CD14-positive monocyte (primary cell): ENCODE results near the gene C5orf15. TPM values are rescaled to one million over a fixed set of nuclear protein-coding genes. Genes with fewer than 3 reads are reported as not detected.

ENCODE experiments used
- DNase-seq, 3 donors: peaks; one replicate each; pipeline ENCODE4 v3.0.0-alpha.2; 2011 to 2022
- H2AFZ ChIP-seq: 2 replicates; pipeline ENCODE4 v1.6.0; 2012; ENCODE audit warnings: mild to moderate bottlenecking, low read depth, low read length, inconsistent platforms; ENCODE audit not compliant: insufficient read depth, poor library complexity, severe bottlenecking
- H3K27ac ChIP-seq, 2 donors: 1 replicate in 1 of 2; 2 replicates in 1 of 2; pipeline ENCODE4 v1.5.1; 2012 to 2013; ENCODE audit warnings: low read length in 2 of 2, control low read depth in 1 of 2, inconsistent platforms in 1 of 2, low read depth in 1 of 2, mild to moderate bottlenecking in 1 of 2
- H3K27me3 ChIP-seq, 2 donors: one replicate each; pipeline versions ENCODE4 v1.6.0 to v1.6.1; 2011 to 2013; ENCODE audit warnings: low read length in 2 of 2; ENCODE audit not compliant: control insufficient read depth in 2 of 2, insufficient read depth in 2 of 2
- H3K36me3 ChIP-seq, 2 donors: replicated peaks in 1 of 2; 1 replicate in 1 of 2; 2 replicates in 1 of 2; pipeline versions ENCODE4 v1.5.1 to v1.6.1; 2012 to 2013; ENCODE audit warnings: low read length in 2 of 2, control low read depth in 1 of 2, inconsistent platforms in 1 of 2, mild to moderate bottlenecking in 1 of 2; ENCODE audit not compliant: insufficient read depth in 2 of 2, control insufficient read depth in 1 of 2
- H3K4me1 ChIP-seq, 2 donors: 1 replicate in 1 of 2; 2 replicates in 1 of 2; pipeline versions ENCODE4 v1.5.1 to v1.6.1; 2012 to 2013; ENCODE audit warnings: low read length in 2 of 2, control low read depth in 1 of 2, inconsistent platforms in 1 of 2, mild to moderate bottlenecking in 1 of 2, moderate library complexity in 1 of 2; ENCODE audit not compliant: insufficient read depth in 2 of 2, control insufficient read depth in 1 of 2
- H3K4me2 ChIP-seq: replicated peaks from 2 replicates; pipeline ENCODE3; 2012; ENCODE audit warnings: low read length, moderate library complexity, mild to moderate bottlenecking; ENCODE audit not compliant: poor library complexity, severe bottlenecking; ENCODE audit errors: extremely low read depth
- H3K4me3 ChIP-seq, 3 experiments: fragments of 200-600 bp in 1 of 3; sonication (generic) in 1 of 3; replicated peaks in 1 of 3; 1 replicate in 2 of 3; 2 replicates in 1 of 3; pipeline ENCODE4 v1.5.1; 2011 to 2013; ENCODE audit warnings: low read length in 3 of 3, mild to moderate bottlenecking in 3 of 3, control low read depth in 2 of 3, low read depth in 2 of 3, inconsistent platforms in 1 of 3, moderate library complexity in 1 of 3
- H3K79me2 ChIP-seq: 2 replicates; pipeline ENCODE4 v1.6.0; 2012; ENCODE audit warnings: mild to moderate bottlenecking, control low read depth, inconsistent platforms, low read length, moderate library complexity; ENCODE audit not compliant: insufficient read depth
- H3K9ac ChIP-seq: 2 replicates; pipeline ENCODE4 v1.6.0; 2017; ENCODE audit warnings: low read length, mild to moderate bottlenecking; ENCODE audit not compliant: insufficient read depth, poor library complexity, severe bottlenecking
- H3K9me3 ChIP-seq, 2 donors: replicated peaks in 1 of 2; 1 replicate in 1 of 2; 2 replicates in 1 of 2; pipeline versions ENCODE4 v1.5.1 to v1.6.1; 2012 to 2013; ENCODE audit warnings: low read length in 2 of 2, control low read depth in 1 of 2; ENCODE audit not compliant: control insufficient read depth in 1 of 2, insufficient read depth in 1 of 2
- H4K20me1 ChIP-seq: 2 replicates; pipeline ENCODE4 v1.6.0; 2012; ENCODE audit warnings: mild to moderate bottlenecking, low read length, control low read depth, moderate library complexity; ENCODE audit not compliant: insufficient read depth
- H3K27ac Mint-ChIP-seq, 7 donors: one replicate each; pipeline ENCODE4 v1.8.0; 2020; ENCODE audit warnings: mild to moderate bottlenecking in 7 of 7, mixed read lengths in 7 of 7, moderate library complexity in 6 of 7, inconsistent platforms in 2 of 7
- H3K27me3 Mint-ChIP-seq, 3 donors: one replicate each; pipeline ENCODE4 v1.8.0; 2021 to 2022; ENCODE audit warnings: low read depth in 3 of 3, mild to moderate bottlenecking in 3 of 3, mixed read lengths in 3 of 3, moderate library complexity in 3 of 3, inconsistent platforms in 1 of 3
- H3K36me3 Mint-ChIP-seq, 2 donors: one replicate each; pipeline ENCODE4 v1.8.0; 2020; ENCODE audit warnings: mixed read lengths in 2 of 2, inconsistent platforms in 1 of 2, mild to moderate bottlenecking in 1 of 2
- H3K4me1 Mint-ChIP-seq: one replicate; pipeline ENCODE4 v1.8.0; 2020; ENCODE audit warnings: mild to moderate bottlenecking, mixed read lengths
- H3K4me3 Mint-ChIP-seq, 2 donors: one replicate each; pipeline ENCODE4 v1.8.0; 2020; ENCODE audit warnings: mild to moderate bottlenecking in 2 of 2, mixed read lengths in 2 of 2, moderate library complexity in 1 of 2
- H3K9me3 Mint-ChIP-seq, 7 donors: one replicate each; pipeline ENCODE4 v1.8.0; 2020 to 2022; ENCODE audit warnings: mixed read lengths in 7 of 7, mild to moderate bottlenecking in 6 of 7, moderate library complexity in 6 of 7, inconsistent platforms in 2 of 7
- WGBS: methylation state at CpG from one replicate; pipeline ENCODE4 v1.1.5; 2013; ENCODE audit warnings: missing lambda C conversion rate; ENCODE audit not compliant: insufficient coverage; 5-methylcytosine and 5-hydroxymethylcytosine counted together
- intact Hi-C, 2 donors: fragments of 100-400 bp; cut with micrococcal nuclease; formaldehyde crosslinking; loops; one replicate each; pipeline versions ENCODE4 v1.15.0 to v1.15.1; 2023
- polyA plus RNA-seq, 3 donors: library from polyadenylated mRNA; depleted of rRNA in 1 of 3; unstranded in 2 of 3; stranded (reverse) in 1 of 3; fragments of 300-500 nt in 2 of 3; fragments of >200 nt in 1 of 3; fragmentation: Illumina TruSeq in 2 of 3; gene quantifications; 1 replicate in 2 of 3; 2 replicates in 1 of 3; pipeline ENCODE4 v1.2.3, GENCODE V29; 2012 to 2021
- TF ChIP-seq, protein P1 (sequence below): fragments of 200-600 bp; IDR thresholded peaks from one replicate; pipeline ENCODE4 v1.8.0; 2022; ENCODE audit warnings: antibody characterized with exemption, mild to moderate bottlenecking

Gene C5orf15
- polyA plus RNA-seq, 3 donors = 38.0 to 59.2 (median 46.9) TPM

DNA sequence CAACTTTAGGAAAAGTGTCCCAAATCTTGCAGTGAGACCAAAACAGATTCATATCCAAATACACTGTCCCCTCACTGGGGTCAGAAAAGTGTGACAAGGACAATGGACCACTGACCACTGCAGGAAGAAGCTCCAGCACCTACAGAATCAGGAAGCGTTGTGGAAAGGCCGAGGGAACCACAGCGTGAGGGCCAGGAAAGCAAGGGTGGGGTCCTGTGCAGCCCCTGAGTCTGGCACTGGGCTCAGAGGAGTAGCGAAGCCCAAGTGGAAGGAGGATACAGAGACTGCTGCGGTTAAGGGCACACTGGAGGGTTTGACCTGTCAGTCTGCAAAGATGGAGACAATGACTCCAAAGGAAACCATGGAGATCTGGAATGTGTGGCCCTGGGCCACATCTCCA lies 36.9 kb downstream of the C5orf15 start:
- intact Hi-C loops = loop anchor here in 1 of 2 donors (10.0 kb wide), 1 partner anchor 377 kb away; no protein-coding TSS in a partner anchor
- H3K4me3 Mint-ChIP-seq = peak overlapping the region in 1 of 2 donors; percentile 2
- DNase-seq = no peak
- no peaks in the 10 kb centered on the region for H3K79me2 ChIP-seq
- H3K4me1 Mint-ChIP-seq = peaks cover 34% of the 10 kb centered on the region
- no peak overlapping the region for H3K4me3 ChIP-seq
- no peak overlapping the region for H2AFZ ChIP-seq
- TF ChIP-seq, protein P1, sequence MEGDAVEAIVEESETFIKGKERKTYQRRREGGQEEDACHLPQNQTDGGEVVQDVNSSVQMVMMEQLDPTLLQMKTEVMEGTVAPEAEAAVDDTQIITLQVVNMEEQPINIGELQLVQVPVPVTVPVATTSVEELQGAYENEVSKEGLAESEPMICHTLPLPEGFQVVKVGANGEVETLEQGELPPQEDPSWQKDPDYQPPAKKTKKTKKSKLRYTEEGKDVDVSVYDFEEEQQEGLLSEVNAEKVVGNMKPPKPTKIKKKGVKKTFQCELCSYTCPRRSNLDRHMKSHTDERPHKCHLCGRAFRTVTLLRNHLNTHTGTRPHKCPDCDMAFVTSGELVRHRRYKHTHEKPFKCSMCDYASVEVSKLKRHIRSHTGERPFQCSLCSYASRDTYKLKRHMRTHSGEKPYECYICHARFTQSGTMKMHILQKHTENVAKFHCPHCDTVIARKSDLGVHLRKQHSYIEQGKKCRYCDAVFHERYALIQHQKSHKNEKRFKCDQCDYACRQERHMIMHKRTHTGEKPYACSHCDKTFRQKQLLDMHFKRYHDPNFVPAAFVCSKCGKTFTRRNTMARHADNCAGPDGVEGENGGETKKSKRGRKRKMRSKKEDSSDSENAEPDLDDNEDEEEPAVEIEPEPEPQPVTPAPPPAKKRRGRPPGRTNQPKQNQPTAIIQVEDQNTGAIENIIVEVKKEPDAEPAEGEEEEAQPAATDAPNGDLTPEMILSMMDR = no peak
- H3K4me1 ChIP-seq = peaks cover 29 to 36% of the 10 kb centered on the region in 2 donors
- no peak overlapping the region for H3K4me2 ChIP-seq
- H3K36me3 Mint-ChIP-seq = peaks cover 0 to 1% of the 10 kb centered on the region in 2 donors
- no peaks in the 10 kb centered on the region for H3K27me3 ChIP-seq
- peaks cover 4 to 11% (median 7%) of the 10 kb centered on the region in 7 donors for H3K9me3 Mint-ChIP-seq
- no peak overlapping the region for H3K27ac ChIP-seq
- H3K36me3 ChIP-seq = no peaks in the 10 kb centered on the region
- 67% methylated on average over 5 of the region's 5 CpGs for WGBS
- peaks cover 0 to 11% of the 10 kb centered on the region in 2 donors for H3K9me3 ChIP-seq
- H4K20me1 ChIP-seq = no peaks in the 10 kb centered on the region
- peaks cover 5 to 11% (median 6%) of the 10 kb centered on the region in 3 donors for H3K27me3 Mint-ChIP-seq
- H3K9ac ChIP-seq = no peak overlapping the region
- H3K27ac Mint-ChIP-seq = peak overlapping the region in 2 of 7 donors; percentile 1 to 54

DNA sequence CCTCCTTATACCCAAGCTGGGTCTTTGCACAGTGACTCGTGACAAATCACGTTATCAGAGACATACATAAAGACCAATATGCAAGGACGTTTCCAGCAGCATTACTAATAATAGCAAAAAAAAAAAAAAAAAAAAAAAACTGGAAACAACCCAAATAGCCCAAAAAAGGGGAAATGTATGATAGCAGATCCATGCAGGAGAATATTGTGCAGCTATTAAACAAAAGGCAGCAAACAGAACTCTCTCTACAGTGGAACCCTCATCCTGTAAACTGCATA lies 37.7 kb downstream of the C5orf15 start:
- H2AFZ ChIP-seq = peak overlapping the region; percentile 66
- no peak overlapping the region for H3K27ac ChIP-seq
- intact Hi-C loops = loop anchor here in 1 of 2 donors (10.0 kb wide), 1 partner anchor 376 kb away; no protein-coding TSS in a partner anchor

More for the DNA sequence above, 37.7 kb downstream of the C5orf15 start:
- no CpG with 5 or more reads among the region's 3 CpGs for whole genome bisulfite sequencing
- H3K36me3 ChIP-seq = no peaks in the 10 kb centered on the region
- TF ChIP-seq, protein P1 = no peak
- no peaks in the 10 kb centered on the region for H3K27me3 ChIP-seq
- H3K9ac ChIP-seq = peak overlapping the region; percentile 1
- peak; percentile 3 to 39 (median 8) for DNase-seq
- Mint-ChIP-seq H3K27ac (peak overlapping the region in 5 of 7 donors; percentile 50 to 73 (median 67)), H3K4me1 (peaks cover 34% of the 10 kb centered on the region), H3K36me3 (peaks cover 0 to 1% of the 10 kb centered on the region in 2 donors), H3K4me3 (peak overlapping the region; percentile 70 to 87), H3K9me3 (peaks cover 0 to 4% (median 1%) of the 10 kb centered on the region in 7 donors), H3K27me3 (peaks cover 5 to 10% (median 6%) of the 10 kb centered on the region in 3 donors)
- no peaks in the 10 kb centered on the region for H4K20me1 ChIP-seq
- peaks cover 0 to 3% of the 10 kb centered on the region in 2 donors for H3K9me3 ChIP-seq
- peak overlapping the region in 1 of 3 experiments; percentile 54 for H3K4me3 ChIP-seq
- H3K4me1 ChIP-seq = peaks cover 29 to 36% of the 10 kb centered on the region in 2 donors
- H3K79me2 ChIP-seq = no peaks in the 10 kb centered on the region
- peak overlapping the region; percentile 58 for H3K4me2 ChIP-seq
